Astrocyte of the cerebellum (primary cell): Measurements from ENCODE around the gene NELFCD.
A peak's percentile ranks its signal among the peaks of the same experiment; 100 is the strongest.
"Not testable (repeated sequence)": the region's sequence is repeated elsewhere in the genome, so short reads cannot be mapped to it uniquely, and the experiment has no call there.

Experiments used
- DNase-seq: peaks from one replicate; pipeline ENCODE4 v3.0.0-alpha.2; 2011; ENCODE audit warnings: low read depth
- H3K4me3 ChIP-seq: 2 replicates; pipeline ENCODE4 v1.5.1; 2011; ENCODE audit warnings: mild to moderate bottlenecking, low read depth, low read length, moderate library complexity
- in situ Hi-C: cut with HindIII; loops from 2 replicates; pipeline ENCODE4 v1.10.0; 2017; ENCODE audit warnings: low sequenced_read_pairs
- TF ChIP-seq, protein P1 (sequence below): IDR thresholded peaks from 2 replicates; pipeline ENCODE4 v1.5.1; 2012; ENCODE audit warnings: low read length, low read depth, moderate library complexity, mild to moderate bottlenecking; ENCODE audit errors: missing control alignments

The NELFCD gene

DNA sequence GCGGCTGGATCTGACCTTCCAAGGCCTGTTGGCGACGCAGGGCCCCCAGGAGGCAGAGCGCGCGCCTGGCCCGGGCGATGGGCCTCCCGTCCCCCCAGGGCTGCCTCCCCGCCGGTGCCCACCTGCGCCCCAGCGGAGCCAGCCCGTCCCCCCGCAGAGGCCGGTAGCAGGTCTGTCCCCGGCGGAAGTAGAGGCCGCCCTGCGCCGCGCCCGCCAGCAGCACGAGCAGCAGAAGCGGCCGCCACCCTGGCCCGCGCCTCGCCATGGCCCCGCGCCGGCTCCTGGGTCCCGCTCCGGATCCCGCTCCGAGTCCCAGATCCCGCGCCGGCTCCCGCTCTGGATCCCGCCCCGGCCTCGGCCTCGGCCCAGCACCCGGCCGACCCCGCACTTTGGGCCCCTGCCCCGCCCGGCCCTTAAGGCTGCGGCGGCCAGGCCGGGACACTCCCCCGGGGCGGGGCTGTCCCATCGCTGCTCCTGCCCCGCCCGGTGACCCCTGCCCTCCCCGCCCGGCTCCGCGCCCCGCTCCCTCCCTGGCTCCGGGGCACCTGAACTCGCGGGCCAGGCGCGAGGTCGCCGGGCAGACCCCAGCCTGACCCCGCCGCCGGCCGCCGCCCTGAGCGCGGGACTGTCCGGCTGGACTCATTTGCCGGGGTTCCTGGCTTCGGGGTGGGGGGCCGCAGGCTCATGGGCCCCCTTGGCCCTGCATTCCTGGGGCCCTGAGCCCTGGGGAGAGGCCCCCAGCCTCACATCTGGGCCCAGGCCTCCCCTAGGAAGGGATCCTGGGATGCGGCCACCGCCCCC, 26.0 kb downstream of the NELFCD start, which contains the start of gene CTSZ:
TSS of gene CTSZ (minus strand) at position 391 of the 801 bp plus-strand sequence. CDS start at position 265, 126 bp downstream.
- DNase-seq: no peak
- peak within 1 kb of the TSS; percentile 53 for H3K4me3 ChIP-seq
- in situ Hi-C loops: loop anchor here (5.0 kb wide), 1 partner anchor 205 kb away; no protein-coding TSS in a partner anchor
- TF ChIP-seq, protein P1, sequence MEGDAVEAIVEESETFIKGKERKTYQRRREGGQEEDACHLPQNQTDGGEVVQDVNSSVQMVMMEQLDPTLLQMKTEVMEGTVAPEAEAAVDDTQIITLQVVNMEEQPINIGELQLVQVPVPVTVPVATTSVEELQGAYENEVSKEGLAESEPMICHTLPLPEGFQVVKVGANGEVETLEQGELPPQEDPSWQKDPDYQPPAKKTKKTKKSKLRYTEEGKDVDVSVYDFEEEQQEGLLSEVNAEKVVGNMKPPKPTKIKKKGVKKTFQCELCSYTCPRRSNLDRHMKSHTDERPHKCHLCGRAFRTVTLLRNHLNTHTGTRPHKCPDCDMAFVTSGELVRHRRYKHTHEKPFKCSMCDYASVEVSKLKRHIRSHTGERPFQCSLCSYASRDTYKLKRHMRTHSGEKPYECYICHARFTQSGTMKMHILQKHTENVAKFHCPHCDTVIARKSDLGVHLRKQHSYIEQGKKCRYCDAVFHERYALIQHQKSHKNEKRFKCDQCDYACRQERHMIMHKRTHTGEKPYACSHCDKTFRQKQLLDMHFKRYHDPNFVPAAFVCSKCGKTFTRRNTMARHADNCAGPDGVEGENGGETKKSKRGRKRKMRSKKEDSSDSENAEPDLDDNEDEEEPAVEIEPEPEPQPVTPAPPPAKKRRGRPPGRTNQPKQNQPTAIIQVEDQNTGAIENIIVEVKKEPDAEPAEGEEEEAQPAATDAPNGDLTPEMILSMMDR: no peak

DNA sequence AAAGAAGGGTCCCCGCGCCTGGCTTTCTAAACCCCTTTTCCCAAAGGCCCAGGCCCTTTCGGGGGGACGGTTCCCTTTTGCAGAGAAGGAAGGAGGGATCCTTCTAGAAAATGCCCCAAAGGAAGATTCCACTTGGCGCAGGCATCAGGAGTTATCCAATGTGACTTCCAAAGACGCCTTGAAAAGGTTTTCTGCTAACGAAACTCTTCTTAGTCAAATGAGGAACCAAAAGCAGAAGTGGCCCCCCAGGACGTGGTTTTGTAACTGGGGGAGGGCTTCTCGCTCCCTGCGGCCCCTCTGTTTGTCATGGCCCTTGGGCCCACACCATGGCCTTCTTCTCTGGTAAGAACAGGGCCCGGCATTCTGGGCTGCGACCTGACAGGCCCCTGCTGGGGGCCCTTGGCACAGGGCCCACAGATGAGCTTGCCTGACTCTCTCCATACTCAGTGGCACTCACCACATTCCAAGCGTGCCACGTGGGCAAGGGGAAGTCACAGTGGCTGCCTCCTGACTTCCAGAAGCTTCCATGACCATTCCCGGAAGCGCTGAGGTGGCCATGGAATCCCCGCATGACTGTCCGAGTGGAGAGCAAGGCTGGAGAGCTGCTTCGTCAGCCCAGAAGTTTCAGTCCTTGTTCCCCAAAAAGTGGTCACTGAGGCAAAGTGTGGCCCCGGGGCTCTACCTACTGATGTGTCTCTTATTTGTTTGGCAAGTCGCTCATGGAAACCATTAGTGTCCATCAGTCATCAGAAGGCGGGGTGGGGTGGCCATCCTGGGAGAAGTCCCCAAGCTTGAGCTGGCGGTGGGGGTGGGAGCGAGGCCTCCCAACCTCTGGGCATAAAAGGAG, 26.8 kb downstream of the NELFCD start:
- DNase-seq: no peak
- no peak overlapping the region for H3K4me3 ChIP-seq
- in situ Hi-C loops: loop anchor here (5.0 kb wide), 1 partner anchor 204 kb away; no protein-coding TSS in a partner anchor
- TF ChIP-seq, protein P1: no peak

DNA sequence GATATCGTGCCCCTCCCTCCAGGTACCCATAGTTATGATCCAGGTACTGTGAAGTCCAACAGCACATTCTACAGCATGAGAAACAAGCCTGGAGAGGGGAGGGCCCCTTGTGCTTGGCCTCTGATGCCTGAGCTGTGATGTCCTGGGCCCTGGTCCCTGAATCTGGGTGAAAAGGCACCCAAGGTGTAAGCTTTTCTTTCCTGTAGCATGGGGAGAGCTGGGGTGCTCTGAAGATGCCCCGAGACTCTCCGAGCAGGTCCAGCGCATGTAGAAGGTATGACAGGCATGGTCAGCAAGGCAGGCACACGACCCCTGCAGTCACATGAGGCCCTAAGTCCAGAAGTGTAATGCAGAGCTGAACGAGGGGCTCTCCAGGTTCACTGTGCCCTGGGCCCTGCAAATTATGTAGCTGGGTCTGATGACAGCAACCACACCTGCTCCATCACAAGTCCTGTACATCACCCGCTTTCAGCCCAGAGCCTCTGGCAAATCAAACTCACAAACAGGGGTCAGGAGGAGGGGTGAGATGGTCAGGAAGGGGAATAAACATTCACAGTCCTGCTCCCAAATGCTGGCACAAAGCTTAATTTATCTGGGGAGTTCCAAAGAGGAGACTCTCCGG, 27.8 kb downstream of the NELFCD start:
- in situ Hi-C loops: loop anchor here (5.0 kb wide), 1 partner anchor 203 kb away; no protein-coding TSS in a partner anchor
- no peak for DNase-seq
- no peak overlapping the region for H3K4me3 ChIP-seq
- TF ChIP-seq, protein P1: no peak

DNA sequence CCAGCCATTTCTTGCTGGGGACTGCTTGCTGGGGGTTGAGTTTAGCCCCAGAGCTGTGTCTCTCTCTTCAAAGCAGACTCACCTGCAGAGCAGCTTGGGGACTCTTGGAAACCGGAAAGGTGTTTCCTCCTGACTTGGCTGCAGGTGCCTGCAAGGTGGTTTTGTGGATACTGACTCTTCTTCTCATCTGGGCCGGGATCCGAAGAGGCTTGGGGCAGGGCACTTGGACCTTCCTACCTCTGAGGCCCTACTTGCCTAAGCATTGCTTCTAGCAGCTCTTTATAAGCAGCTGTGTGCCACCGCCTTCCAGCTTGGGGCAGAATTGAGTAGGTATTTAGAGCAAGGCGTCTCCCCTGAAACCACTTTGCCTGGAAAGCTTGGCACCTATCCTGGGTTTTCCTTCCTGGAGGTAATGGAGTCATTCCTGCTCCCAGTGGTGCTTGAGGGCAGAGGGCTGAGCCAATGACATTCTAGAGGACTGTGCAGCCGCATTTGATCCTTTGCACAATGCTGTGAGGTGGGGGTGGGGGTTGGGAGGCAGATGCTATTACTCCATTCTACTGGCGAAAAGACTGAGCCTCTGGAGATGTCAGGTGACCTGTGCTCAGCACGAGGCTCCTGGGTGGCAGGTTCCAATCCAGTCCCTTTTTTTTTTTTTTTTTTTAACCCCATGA, 29.4 kb downstream of the NELFCD start:
- no peak for DNase-seq
- H3K4me3 ChIP-seq: no peak overlapping the region
- TF ChIP-seq, protein P1: no peak
- in situ Hi-C loops: no loop called here

DNA sequence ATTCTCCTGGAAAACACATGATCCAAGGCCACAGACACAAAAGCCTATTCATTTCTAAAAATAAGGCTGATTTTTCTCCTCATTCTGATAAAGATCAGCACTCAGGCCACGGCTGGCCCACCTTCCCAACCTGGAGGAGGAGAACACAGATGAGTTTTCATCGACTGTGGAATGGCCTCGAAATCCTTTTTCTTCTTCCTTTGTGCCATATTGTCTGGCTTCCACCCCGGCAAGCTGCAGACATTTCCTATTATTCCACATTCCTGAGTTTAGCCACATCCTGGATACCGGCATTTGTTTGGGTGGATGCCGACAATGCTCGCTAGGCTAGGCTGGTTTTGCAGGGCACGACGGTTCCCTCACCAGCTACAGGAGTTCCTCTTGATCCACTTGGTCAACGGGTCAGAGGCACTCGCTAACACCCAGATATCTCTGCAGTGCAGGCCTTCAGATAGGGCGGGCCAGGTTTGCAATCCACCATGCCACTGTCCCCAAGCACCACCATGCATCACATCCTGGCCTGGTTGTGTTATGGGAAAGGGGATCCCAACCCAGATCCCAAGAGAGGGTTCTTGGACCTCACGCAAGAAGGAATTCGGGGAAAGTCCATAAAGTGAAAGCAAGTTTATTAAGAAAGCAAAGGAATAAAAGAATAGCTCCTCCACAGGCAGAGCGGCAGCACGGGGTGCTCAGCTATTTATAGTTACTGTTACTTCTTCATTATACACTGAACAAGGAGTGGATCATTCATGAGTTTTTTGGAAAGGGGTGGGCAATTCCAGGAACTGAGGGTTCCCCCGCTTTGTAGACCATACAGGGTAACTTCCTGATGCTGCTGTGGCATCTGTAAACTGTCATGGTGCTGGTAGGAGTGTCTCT, 30.2 kb downstream of the NELFCD start:
- DNase-seq: peak; percentile 89
- in situ Hi-C loops: no loop called here
- H3K4me3 ChIP-seq: no peak overlapping the region
- TF ChIP-seq, protein P1: no peak

DNA sequence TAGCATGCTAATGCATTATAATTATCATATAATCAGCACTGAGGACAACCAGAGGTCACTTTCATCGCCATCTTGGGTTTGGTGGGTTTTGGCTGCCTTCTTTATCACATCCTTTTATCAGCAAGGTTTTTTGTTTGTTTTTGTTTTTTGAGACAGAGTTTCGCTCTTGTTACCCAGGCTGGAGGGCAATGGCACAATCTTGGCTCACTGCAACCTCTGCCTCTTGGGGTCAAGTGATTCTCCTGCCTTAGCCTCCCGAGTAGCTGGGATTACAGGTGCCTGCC, 30.8 kb downstream of the NELFCD start:
- H3K4me3 ChIP-seq, in situ Hi-C loops, DNase-seq: not testable (repeated sequence)
